Neural cell (in vitro differentiated cells): ENCODE results near the gene DCDC1. TPM values are rescaled to one million over a fixed set of nuclear protein-coding genes. Genes with fewer than 3 reads are reported as not detected.

Source experiments
- H2AFZ ChIP-seq: fragments of 200-600, 300-800 bp; sonication (generic), shearing (Covaris generic); 2 replicates; pipeline ENCODE4 v1.6.0; 2014; ENCODE audit warnings: low read depth, mild to moderate bottlenecking, antibody characterized with exemption, low read length, moderate library complexity
- H3F3A ChIP-seq: fragments of 200-600 bp; shearing (Covaris generic); 2 replicates; pipeline ENCODE4 v1.6.1; 2016; ENCODE audit warnings: mild to moderate bottlenecking, moderate library complexity, mixed read lengths, antibody characterized with exemption, low read length; ENCODE audit not compliant: insufficient read depth, poor library complexity, severe bottlenecking
- H3K27ac ChIP-seq: fragments of 200-600, 300-800 bp; sonication (generic), shearing (Covaris generic); 2 replicates; pipeline ENCODE4 v1.5.1; 2014; ENCODE audit warnings: mild to moderate bottlenecking, low read length, moderate library complexity
- H3K27me3 ChIP-seq: fragments of 300-800, 200-600 bp; sonication (generic), shearing (Covaris generic); 2 replicates; pipeline ENCODE4 v1.6.0; 2014; ENCODE audit warnings: mild to moderate bottlenecking, low read depth, low read length, moderate library complexity; ENCODE audit not compliant: insufficient read depth
- H3K36me3 ChIP-seq: fragments of 300-800, 200-600 bp; sonication (generic), shearing (Covaris generic); 2 replicates; pipeline ENCODE4 v1.5.1; 2014; ENCODE audit warnings: mild to moderate bottlenecking, antibody characterized with exemption, low read length, moderate library complexity; ENCODE audit not compliant: insufficient read depth
- H3K4me2 ChIP-seq: fragments of 300-800, 200-600 bp; sonication (generic), shearing (Covaris generic); 2 replicates; pipeline ENCODE4 v1.6.0; 2014; ENCODE audit warnings: mild to moderate bottlenecking, low read length
- H3K4me3 ChIP-seq: fragments of 300-800, 200-600 bp; sonication (generic), shearing (Covaris generic); 2 replicates; pipeline ENCODE4 v1.5.1; 2014; ENCODE audit warnings: mild to moderate bottlenecking, low read length, moderate library complexity
- H3K79me2 ChIP-seq: fragments of 200-600 bp; shearing (Covaris generic); replicated peaks from 2 replicates; pipeline ENCODE4 v1.6.0; 2014; ENCODE audit warnings: mild to moderate bottlenecking, low read length, moderate library complexity; ENCODE audit not compliant: insufficient read depth
- H3K9ac ChIP-seq: fragments of 300-800, 200-600 bp; sonication (generic), shearing (Covaris generic); 2 replicates; pipeline ENCODE4 v1.6.1; 2016; ENCODE audit warnings: mild to moderate bottlenecking, low read length, mixed read lengths
- H3K9me2 ChIP-seq: fragments of 200-600 bp; shearing (Covaris generic); 2 replicates; pipeline ENCODE4 v1.6.1; 2016; ENCODE audit warnings: mild to moderate bottlenecking, low read length, mixed read lengths; ENCODE audit not compliant: insufficient read depth
- H3K9me3 ChIP-seq: fragments of 200-600, 300-800 bp; sonication (generic), shearing (Covaris generic); 2 replicates; pipeline ENCODE4 v1.6.1; 2016; ENCODE audit warnings: mild to moderate bottlenecking, mixed run types, low read length, moderate library complexity, mixed read lengths
- H4K20me1 ChIP-seq: fragments of 200-600 bp; shearing (Covaris generic); 2 replicates; pipeline ENCODE4 v1.6.1; 2016; ENCODE audit warnings: mild to moderate bottlenecking, mixed run types; ENCODE audit not compliant: insufficient read depth
- EP300 ChIP-seq: fragments of 450-650 bp; conservative IDR thresholded peaks from 2 replicates; pipeline ENCODE4 v1.6.1; 2014; ENCODE audit warnings: antibody characterized with exemption, mild to moderate bottlenecking, moderate library complexity; ENCODE audit not compliant: poor library complexity, severe bottlenecking
- EZH2 ChIP-seq: fragments of 200-600, 300-800 bp; shearing (Covaris generic), sonication (generic); IDR thresholded peaks from 2 replicates; pipeline ENCODE4 v1.6.1; 2014; ENCODE audit warnings: antibody characterized with exemption, low read length, borderline replicate concordance, mild to moderate bottlenecking; ENCODE audit not compliant: insufficient read depth, poor library complexity, severe bottlenecking
- MXI1 ChIP-seq: fragments of 450-650 bp; conservative IDR thresholded peaks from 2 replicates; pipeline ENCODE4 v1.6.1; 2014; ENCODE audit warnings: antibody characterized with exemption, mild to moderate bottlenecking; ENCODE audit not compliant: poor library complexity, severe bottlenecking
- POLR2AphosphoS5 ChIP-seq: IDR thresholded peaks from 2 replicates; pipeline ENCODE4 v1.6.1; 2012
- RAD21 ChIP-seq: fragments of 450-650 bp; conservative IDR thresholded peaks from 2 replicates; pipeline ENCODE4 v1.6.1; 2014; ENCODE audit warnings: antibody characterized with exemption, mild to moderate bottlenecking, moderate library complexity
- SMC3 ChIP-seq: fragments of 450-650 bp; conservative IDR thresholded peaks from 2 replicates; pipeline ENCODE4 v1.6.1; 2014; ENCODE audit warnings: antibody characterized with exemption, mild to moderate bottlenecking, moderate library complexity; ENCODE audit not compliant: poor library complexity
- TAF1 ChIP-seq: IDR thresholded peaks from 2 replicates; pipeline ENCODE4 v1.6.1; 2012; ENCODE audit warnings: low read depth
- polyA plus RNA-seq: library from polyadenylated mRNA; depleted of rRNA; stranded (reverse); fragments of >200 nt; gene quantifications from 2 replicates; pipeline ENCODE4 v1.2.3, GENCODE V29; 2014
- TF ChIP-seq, protein P1 (sequence below): IDR thresholded peaks from 2 replicates; pipeline ENCODE4 v1.6.1; 2012; ENCODE audit warnings: borderline replicate concordance
- TF ChIP-seq, protein P2 (sequence below): fragments of 450-650 bp; IDR thresholded peaks from 2 replicates; pipeline ENCODE4 v1.5.1; 2014; ENCODE audit warnings: antibody characterized with exemption, mild to moderate bottlenecking, moderate library complexity; ENCODE audit not compliant: poor library complexity, severe bottlenecking

Gene DCDC1
- polyA plus RNA-seq, 1 donor from 2014 or later: 5.0 TPM

DNA sequence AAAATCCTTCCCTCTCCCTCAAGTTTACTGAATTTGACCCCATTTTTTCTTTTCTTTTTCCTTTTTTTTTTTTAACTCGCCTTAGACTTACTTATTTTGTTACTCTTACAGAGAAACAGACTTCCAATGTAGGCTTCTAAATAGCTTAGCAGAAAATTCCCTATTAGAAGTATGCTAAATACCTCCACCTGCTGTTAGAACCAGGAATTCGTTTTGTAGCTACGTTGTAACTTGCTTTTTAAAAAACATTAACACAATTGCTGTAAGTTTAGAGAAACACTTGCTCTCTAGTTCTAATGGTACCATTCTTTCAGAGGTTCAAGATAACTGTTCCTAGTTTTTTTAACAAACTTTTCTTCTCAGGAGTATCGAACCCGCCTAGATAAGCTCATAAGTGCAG lies 324.2 kb downstream of the DCDC1 start:
- H3K9me3 ChIP-seq: no peaks in the 10 kb centered on the region
- no peaks in the 10 kb centered on the region for H3K9me2 ChIP-seq
- TF ChIP-seq EP300: no peak
- TF ChIP-seq RAD21: peak; percentile 48
- TF ChIP-seq, protein P1, sequence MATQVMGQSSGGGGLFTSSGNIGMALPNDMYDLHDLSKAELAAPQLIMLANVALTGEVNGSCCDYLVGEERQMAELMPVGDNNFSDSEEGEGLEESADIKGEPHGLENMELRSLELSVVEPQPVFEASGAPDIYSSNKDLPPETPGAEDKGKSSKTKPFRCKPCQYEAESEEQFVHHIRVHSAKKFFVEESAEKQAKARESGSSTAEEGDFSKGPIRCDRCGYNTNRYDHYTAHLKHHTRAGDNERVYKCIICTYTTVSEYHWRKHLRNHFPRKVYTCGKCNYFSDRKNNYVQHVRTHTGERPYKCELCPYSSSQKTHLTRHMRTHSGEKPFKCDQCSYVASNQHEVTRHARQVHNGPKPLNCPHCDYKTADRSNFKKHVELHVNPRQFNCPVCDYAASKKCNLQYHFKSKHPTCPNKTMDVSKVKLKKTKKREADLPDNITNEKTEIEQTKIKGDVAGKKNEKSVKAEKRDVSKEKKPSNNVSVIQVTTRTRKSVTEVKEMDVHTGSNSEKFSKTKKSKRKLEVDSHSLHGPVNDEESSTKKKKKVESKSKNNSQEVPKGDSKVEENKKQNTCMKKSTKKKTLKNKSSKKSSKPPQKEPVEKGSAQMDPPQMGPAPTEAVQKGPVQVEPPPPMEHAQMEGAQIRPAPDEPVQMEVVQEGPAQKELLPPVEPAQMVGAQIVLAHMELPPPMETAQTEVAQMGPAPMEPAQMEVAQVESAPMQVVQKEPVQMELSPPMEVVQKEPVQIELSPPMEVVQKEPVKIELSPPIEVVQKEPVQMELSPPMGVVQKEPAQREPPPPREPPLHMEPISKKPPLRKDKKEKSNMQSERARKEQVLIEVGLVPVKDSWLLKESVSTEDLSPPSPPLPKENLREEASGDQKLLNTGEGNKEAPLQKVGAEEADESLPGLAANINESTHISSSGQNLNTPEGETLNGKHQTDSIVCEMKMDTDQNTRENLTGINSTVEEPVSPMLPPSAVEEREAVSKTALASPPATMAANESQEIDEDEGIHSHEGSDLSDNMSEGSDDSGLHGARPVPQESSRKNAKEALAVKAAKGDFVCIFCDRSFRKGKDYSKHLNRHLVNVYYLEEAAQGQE: no peak
- TF ChIP-seq SMC3: peak; percentile 58
- no peak for TF ChIP-seq MXI1
- no peak for TF ChIP-seq EZH2
- TF ChIP-seq, protein P2, sequence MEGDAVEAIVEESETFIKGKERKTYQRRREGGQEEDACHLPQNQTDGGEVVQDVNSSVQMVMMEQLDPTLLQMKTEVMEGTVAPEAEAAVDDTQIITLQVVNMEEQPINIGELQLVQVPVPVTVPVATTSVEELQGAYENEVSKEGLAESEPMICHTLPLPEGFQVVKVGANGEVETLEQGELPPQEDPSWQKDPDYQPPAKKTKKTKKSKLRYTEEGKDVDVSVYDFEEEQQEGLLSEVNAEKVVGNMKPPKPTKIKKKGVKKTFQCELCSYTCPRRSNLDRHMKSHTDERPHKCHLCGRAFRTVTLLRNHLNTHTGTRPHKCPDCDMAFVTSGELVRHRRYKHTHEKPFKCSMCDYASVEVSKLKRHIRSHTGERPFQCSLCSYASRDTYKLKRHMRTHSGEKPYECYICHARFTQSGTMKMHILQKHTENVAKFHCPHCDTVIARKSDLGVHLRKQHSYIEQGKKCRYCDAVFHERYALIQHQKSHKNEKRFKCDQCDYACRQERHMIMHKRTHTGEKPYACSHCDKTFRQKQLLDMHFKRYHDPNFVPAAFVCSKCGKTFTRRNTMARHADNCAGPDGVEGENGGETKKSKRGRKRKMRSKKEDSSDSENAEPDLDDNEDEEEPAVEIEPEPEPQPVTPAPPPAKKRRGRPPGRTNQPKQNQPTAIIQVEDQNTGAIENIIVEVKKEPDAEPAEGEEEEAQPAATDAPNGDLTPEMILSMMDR: peak; percentile 49
- no peak for TF ChIP-seq POLR2AphosphoS5
- TF ChIP-seq TAF1: no peak
- no peak overlapping the region for H2AFZ ChIP-seq
- H3K36me3 ChIP-seq: no peaks in the 10 kb centered on the region
- no peaks in the 10 kb centered on the region for H3K27me3 ChIP-seq
- no peaks in the 10 kb centered on the region for H4K20me1 ChIP-seq
- H3K4me3 ChIP-seq: no peak overlapping the region
- H3K4me2 ChIP-seq: no peak overlapping the region
- no peaks in the 10 kb centered on the region for H3K79me2 ChIP-seq
- H3K27ac ChIP-seq: no peak overlapping the region
- H3F3A ChIP-seq: no peaks in the 10 kb centered on the region
- no peak overlapping the region for H3K9ac ChIP-seq

DNA sequence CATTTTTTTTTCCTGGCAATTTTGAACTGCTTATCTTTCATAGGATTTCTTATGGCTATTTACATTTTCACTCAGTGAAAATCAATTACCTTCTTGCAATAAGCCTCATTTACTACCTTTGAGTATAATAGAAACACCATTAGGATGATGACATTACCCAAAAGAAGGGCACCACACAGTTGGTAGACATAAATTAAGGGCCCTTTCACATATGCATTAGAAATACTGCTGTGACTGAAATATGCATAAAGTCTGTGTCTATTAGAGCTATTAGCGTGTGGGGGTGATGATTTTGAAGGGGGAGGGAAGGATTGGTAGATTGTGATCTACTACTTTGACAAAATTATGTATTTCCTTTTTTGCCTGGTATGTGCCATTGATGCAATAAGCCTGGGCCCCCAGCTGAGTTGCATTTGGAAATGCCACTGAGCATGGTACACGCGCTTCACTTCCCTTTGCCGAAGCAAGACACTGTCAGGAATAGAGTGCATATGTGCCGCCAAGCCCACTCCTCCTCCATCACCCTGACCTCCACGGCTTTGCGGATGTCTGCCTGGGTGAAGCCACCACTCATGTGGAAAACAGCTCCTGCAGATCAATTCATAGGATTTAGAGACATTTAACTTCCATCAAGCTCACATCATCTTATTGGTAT lies 339.3 kb downstream of the DCDC1 start:
- no peaks in the 10 kb centered on the region for H3K79me2 ChIP-seq
- no peak overlapping the region for H3K4me3 ChIP-seq
- no peaks in the 10 kb centered on the region for H4K20me1 ChIP-seq
- H3K4me2 ChIP-seq: no peak overlapping the region
- H3K9me3 ChIP-seq: no peaks in the 10 kb centered on the region
- H3F3A ChIP-seq: no peaks in the 10 kb centered on the region
- H3K27me3 ChIP-seq: no peaks in the 10 kb centered on the region
- TF ChIP-seq POLR2AphosphoS5: no peak
- H3K9ac ChIP-seq: no peak overlapping the region
- H2AFZ ChIP-seq: no peak overlapping the region
- no peak overlapping the region for H3K27ac ChIP-seq
- no peaks in the 10 kb centered on the region for H3K9me2 ChIP-seq
- no peaks in the 10 kb centered on the region for H3K36me3 ChIP-seq
